HG02884 (cell line): Measurements from ENCODE around the gene MUC5B.

Experiments
- ATAC-seq: cut with Tn5 transposase; IDR thresholded peaks from one replicate; pipeline ENCODE4 v1.9.1; 2021; ENCODE audit warnings: mild to moderate bottlenecking, moderate library complexity; ENCODE audit not compliant: unreplicated experiment

Gene MUC5B

DNA sequence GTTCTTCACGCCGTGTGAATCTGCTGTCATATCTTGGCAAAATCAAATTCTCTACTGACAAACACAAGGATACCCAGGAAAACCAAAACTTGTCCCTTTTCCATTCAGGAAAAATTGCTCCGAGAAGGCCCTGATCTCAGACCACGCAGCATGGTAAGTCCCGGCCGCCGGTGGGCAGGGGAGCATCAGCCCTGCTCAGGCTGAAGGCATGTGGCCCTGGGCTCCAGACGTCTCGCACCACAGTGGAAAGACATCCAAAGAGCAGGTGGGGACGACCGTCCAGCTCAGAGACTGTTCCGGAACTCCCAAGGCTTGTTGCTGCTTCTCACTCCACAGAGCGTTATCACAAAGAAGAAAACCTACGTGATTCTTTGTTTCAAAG is 56.8 kb downstream of the MUC5B start:
- ATAC-seq: no peak

DNA sequence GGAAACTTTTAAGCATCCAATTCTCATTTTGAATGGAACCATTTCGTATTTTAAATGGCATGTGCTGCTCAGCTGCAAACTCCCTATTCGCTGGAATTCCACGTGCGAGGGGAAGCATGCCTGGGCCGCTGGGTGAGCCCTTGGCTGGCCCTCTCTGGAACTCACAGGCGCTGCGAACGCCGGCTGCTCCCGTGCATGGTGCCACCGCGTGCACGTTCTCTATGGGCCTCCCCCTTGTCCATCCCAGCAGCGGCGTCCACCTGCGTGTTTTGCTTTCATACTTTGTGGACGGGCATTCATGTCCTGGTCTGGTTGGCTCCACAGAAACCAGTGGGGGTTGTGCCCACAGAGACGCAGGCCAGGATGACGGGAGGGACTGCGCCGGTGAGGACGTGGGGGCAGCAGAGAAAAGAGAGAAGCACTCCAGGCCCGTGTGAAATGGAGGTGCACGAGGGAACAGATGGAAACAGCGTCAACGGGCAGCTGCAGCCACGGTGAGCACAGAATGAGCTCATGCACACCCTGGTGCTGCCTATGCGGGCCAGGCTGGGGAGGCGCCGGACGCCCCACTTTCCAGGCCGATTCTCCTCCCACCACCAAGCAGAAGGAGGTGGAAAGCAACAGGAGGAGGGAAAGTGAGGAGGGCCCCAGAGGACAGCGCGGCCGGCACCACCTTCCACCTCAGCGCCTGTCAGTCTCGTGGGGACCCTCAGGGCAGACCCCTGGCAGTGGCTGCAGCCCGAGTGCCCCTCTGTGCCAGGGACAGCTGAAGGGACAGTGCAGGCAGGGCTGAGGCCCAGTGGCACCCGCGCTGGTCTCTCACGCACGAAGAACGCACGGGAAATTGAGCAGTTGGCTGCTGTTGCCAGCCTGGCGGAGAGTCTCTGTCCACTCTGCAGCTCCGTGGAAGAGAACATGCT is 57.5 kb downstream of the MUC5B start:
- ATAC-seq: no peak

DNA sequence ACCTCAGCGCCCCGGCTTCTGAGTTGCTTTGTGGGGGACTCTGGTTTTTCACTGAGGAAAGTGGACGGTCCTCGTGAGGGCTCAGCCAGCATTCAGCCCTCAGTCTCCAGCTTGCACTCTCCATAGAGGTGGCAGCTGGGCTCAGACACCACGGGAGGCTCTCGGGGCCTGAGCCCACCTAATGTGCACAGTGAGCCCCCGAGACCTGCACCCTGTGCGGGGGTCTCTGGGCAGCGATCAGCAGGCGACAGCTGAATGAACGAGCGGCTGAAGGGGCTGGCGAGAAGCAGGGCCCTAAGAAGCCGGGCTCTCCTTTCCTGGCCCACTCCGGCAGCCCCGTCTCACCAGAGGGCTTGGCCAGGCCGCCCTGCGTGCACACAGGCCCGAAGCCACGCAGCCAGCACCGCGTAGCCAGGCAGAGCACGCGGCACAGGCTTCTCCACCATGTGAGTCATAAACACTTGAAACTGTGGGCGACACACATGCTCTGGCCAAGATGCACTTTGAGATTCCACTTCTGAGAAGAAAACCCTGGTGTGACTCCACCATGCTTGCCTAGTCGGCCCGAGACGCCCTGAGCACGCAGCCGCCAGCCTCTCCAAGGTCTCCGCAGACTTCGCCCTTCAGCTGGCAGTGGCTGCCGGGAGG is 58.6 kb downstream of the MUC5B start:
- ATAC-seq: no peak

DNA sequence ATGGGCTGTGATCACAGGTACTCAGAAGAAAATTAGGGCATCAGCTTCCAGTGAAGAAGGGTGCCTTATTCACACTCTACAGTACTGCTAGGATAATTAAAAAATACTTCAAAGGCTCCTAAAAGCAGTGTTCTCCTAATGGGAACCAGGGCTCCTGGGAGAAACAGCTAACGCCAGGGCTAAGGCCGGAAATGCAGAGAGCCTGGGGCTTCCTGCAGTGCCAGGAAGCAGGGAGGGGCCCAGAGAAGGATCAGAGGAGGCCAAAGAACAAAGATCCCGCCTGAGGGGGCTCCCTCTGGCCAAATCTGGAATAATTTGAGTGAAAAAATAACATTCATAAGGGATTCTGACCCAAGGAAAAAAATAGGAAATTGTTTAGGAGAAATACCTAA is 59.1 kb downstream of the MUC5B start:
- ATAC-seq: no peak

DNA sequence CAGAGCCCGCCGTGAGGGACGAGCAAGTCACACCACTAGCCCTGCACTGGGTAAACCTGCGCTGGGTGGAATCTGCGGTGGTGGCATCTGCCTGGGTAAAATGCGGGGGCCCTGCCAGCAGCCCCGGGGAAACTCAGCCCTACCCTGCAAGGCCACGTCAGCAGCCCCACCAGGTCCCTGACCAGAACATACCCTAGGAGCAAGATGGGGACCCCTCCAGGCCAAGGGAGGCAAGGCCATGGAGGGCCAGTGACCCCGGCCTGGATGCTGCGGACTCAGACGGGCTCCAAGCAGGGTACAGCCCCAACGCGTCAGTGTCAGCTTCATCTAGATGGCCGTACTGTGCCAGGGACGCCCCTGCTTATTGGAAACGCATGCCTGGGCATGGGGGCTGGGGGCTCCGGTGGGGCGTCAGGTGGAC is 60.2 kb downstream of the MUC5B start:
- no peak for ATAC-seq

DNA sequence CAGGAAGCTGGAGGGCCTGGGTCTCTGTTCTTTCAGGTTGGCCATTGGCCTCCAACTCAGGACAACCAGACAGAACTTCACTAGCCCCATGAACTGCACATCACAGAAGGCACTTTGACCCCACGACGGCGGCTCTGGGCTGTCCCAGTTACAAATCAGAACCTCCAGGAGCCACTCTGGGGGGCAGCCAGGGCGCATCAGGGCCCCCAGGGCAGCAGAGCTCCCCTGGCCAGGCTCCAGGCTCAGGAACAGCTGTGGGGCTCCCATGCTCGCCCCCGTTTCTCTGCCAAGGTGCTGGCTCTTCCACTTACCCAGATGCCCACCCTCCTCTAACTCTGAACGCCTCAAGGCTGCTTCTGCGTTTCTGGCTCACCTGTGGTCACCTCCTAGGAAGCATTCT is 61.0 kb downstream of the MUC5B start:
- no peak for ATAC-seq

DNA sequence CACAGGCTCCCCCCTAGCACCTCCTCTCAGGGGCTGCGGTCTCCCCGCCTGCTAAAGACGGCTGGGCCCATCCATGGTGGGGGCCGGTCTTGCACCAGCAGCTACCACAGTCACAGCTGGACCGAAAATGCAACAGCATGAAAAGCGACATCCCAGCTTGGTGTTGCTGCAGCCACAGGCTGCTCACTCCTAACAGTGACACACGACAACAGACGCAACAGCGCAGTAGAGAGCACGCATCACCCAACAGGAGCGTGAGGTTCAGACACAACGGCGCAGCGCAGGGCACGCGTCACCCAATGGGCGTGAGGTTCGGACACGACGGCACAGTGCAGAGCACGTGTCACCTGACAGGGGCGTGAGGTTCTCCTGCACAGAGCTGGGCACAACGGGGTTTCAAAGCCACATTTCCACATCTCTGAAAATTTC is 62.5 kb downstream of the MUC5B start:
- no peak for ATAC-seq

DNA sequence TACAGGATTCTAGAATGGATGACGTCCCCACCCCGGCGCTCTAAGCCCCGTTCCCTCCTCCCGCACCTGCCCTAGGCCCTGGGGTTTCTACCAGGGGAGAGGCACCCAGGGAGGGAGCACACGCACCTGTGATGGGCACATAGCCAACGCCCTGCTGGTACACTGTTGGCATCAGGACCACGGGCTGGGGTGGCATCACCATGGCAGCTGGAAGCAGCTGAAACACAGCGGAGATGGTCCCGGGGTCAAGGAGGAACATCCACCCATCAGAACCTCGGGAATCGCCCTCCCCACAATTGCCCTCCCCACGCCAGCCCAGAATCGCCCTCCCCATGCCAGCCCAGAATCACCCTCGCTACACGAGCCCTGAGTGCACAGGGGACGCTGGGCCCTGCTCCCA is 63.0 kb downstream of the MUC5B start:
- ATAC-seq: no peak

DNA sequence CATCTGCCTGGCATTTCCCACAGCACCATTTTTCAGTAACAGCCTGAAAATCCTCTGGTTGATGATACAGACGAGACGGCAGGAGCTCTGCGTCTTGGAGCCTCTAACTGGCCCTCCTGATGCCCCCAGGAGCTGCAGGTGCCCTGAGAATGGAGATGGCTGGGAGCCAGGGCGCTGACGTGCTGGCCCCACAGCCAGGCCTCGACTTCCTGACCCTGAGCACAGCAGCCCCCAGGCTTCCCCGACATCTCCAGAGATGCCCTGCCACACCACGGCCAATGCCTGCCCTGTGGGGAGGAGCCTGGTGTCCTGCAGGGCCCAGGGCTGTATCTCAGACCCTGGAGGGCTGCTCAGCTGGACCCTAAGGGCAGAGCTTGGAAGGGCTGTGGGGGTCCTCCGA is 65.1 kb downstream of the MUC5B start:
- no peak for ATAC-seq

DNA sequence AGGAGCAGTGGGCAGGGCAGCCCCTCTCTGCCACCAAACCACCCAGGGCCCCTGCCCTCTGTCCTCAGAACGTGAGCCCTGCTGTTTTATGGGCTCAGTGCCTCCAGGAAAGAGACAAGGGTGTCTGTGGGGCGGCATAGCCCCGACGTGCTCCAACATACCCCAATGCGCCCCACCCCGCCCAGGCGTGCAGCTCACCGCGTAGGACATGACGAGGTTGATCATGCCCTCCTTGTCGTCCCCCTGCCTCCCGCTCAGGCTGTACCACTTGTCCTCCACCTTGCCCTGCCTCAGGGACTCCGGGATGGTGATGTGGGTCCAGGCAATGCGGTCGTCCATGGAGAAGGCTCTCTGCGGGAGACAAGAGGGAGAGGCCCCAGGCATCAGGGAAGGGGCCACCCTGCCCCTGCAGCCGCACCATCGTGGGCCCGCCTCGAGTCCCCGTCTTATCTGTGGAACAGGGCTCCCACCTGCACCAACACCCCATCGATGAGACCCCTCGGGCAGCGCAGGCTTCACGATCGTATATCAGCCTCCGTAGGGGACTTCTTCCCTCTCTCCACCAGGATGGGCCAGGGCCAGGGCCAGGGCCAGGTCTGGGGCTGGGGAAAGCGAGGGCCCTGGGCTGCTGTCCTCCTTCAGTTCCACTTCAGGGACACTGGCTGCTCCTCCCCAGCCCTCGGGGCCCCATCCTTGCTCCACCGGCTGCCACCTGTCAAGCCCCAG is 65.7 kb downstream of the MUC5B start:
- ATAC-seq: no peak

DNA sequence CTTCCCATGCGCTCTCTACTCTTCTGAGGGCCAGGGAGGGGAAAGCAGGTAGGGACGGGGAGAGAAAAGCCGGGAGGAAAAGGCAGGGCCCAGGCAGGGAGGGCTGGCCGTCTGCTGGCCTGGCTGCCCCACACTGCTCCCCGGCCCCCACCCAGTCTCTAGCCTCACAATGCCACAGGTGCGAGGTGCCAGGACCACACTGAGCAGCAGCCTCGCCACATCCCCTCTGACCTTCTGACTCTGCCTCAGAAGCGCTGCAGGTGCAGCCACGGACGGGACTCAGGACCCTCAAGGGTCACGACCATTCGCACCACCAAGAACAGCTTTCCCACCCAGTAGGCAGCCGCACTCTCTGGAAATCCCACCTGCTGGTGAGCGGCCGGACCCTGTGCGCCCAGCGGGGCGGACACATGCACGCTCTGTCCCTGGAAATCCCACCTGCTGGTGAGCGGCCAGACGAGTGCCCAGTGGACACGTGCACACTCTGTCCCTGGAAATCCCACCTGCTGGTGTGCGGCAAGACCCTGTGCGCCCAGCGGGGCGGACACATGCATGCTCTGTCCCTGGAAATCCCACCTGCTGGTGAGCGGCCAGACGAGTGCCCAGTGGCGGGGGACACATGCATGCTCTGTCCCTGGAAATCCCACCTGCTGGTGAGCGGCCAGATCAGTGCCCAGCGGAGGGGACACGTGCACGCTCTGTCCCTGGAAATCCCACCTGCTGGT is 66.5 kb downstream of the MUC5B start:
- no peak for ATAC-seq

DNA sequence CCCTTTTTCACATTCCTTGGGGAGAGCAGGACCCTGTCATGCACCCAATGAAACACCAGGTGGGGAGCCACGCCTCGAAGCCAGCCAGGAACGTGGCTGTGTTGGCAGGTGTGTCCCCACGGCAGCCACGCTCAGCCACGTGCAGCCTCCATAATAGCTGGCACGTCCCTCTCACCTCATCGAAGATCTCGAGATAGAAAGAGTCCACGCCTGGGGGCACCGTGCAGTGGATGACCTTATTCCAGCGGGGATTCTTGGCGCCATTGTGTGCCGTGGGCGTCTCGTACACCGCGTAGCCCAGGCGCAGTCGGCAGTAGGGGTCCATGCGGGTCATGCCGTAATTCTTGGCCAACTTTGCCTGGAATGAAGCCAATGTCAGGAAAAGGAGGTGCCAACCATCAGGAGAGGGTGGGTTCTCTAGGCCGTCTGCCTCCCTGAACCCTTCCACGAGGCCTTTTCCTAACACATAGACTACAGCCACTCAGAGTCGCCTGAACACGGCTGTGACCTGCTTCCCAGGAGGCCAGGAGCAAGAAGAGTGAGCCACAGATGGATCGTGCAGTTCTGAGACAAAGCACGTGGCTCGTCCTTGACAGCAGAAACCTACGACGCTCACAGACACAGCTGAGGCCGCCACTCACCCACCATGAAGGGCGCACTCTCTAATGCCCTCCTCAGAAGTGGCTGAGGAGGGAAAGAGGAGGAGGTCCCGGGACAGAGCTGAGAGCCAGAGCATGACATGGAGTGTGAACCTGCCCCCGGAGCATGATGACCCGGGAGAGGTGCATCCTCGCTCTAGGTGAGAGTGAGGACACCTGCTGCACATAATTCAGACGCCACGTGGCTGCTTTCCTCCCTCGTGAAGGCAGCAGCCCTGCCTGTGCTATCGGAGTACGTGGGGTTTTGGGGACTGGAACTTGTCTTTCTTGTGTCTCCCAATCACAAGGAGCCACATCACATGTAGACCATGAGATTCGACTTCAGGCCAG is 67.5 kb downstream of the MUC5B start:
- no peak for ATAC-seq

DNA sequence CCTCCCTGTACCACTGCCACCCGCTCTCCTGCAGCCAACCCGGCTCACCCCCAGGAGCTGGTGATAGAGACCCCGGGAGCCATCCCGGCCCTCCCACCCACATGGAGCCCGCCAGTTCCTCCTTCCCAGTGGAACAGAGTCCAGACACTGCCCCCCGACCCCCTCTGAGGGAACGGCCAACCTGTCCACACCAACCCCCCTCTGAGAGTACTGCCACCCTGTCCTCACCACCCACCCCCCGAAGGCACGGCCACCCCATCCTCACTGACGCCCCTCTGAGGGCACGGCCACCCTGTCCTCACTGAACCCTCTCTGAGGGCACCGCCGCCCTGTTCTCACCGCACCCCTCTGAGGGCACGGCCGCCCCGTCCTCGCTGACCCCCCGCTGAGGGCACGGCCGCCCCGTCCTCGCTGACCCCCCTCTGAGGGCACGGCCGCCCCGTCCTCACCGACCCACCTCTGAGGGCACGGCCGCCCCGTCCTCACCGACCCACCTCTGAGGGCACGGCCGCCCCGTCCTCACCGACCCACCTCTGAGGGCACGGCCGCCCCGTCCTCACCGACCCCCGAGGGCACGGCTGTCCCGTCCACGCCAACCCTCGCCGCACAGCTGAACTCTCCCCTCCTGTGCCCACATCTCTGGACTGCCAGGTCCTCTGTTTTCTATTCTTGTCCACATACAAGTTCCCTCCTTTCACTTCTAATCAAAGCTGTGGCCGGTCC is 68.6 kb downstream of the MUC5B start:
- ATAC-seq: no peak

DNA sequence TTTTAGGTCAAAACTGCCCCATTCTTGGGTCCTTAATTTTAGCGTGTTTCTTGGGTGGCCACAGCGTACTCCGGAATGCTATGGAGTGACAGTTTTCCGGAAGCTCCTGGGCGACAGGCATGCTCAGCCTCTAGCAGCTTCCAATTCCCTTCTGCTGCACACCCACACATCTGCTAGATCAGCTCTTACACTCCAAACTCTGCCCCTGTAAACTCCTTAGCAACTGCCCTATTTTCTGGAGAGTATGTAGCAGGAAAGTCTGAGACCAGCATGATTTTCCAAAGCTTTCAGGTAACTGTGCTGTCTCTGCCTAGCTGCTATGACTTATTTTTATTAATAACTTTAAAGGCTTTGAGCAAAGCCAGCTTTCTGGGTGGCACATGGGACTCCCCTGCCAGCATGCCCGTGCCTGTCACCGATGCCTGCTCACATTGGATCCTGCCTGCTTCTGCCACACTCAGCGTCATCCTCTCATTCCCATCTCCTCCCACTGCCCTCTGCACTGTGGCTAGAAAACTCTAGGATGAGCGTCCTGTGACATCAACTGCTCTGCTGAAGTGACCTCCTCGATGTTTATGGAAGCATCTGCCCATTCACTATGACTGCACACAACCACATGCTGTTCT is 69.3 kb downstream of the MUC5B start:
- no peak for ATAC-seq

DNA sequence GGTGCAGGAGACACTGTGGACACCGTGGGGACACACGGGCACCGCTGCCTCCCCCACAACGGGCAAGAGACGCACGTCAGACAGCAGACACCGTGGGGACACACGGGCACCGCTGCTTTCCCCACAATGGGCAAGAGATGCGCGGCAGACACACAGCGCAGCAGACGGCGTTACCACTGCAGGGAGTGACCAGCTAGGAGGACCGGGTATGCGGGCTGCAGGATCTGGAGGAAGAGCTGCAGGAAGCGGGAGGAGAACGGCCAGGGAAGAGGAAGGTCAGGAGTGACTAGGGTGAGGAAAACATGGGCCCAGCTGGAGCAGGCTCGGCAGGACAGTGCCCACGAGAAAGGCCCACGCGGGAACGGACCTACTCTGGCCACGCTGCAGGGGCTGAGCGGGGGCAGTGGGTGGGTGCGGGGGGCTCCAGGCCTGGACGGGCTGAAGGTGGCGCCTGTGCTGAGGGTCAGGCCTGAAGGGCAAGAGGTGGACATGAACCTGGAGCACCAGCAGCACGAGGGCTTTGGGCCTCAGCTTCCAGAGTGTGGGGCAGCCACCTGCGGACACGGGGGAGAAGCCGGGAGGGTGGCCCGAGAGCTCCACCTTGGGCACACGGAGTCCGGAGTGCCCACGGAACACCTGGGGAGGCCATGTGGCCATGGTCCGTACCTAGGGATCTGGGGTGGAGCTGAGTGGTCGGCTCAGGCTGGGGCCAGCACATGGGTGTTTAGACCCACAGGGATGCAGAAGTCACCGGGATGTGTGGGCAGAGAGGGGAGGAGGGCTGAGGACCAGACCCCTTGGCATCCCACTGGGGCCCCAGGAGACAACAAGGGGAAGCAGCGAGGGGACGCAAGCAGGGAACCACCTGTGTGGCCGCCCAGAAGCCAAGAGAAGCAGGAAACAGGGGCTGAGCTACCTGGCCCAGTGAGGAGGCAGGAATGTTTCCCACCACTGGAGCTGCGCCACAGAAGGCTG is 70.1 kb downstream of the MUC5B start:
- ATAC-seq: no peak

DNA sequence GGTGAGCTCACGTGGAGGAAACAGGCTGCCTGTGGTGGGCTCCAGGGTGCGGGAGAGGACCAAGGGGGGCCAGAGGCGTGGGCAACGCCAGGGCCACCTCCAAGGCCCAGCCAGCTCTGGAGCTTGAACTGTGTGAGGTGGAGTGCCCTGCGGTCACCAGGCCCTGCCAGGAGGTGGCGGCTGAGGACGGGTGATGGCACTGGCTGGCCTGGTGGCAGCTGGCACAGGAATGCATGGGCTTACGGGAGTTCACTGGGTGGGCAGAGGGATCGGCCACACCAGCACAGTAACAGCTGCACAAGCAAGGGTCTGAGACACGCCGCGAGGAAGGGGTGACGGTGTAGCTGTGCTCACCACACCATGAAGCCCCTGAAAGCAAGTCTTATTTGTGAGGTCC is 70.8 kb downstream of the MUC5B start:
- no peak for ATAC-seq

DNA sequence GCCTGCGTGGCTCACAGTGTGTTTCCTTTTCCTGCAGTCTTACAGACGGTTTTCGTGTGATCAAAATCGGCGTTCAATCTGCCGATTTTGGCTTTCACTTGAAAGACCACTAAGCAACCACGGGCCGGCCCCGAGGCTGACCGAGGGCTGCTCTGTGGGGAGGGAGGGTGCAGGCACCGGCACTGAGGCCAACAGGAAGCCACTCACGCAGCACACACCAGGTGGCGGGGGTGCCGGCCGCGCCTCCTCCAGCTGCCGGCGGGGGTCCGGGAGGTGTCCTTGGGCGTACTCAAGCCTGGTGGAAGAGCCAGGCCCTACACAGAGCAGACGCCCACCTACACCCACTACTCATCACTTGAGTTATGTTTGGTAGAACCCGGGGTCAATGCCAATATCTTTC is 72.2 kb downstream of the MUC5B start:
- no peak for ATAC-seq

DNA sequence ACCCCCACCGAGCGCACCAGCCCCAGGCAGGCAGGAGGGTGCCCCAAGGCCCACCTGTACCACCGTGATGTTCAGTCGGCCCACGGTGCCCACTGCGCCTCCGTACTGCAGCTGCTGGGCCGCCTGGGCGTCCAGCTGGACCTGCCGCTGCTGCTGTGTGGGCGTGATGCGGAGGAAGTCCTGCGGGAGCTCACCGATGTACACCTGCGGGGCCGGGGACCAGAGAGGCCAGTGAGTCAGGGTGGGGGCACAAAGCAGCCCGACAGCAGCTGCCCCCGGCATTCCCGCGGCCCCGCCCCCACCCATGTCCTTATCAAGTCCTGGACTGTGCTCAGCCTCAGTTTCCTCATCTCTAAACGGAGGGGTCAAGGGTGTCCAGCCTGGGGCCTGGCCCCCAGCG is 72.7 kb downstream of the MUC5B start:
- ATAC-seq: no peak
